PC-3 (cell line): ENCODE data around the gene TPM4. TPM values are rescaled to one million over a fixed set of nuclear protein-coding genes. Genes with fewer than 3 reads are reported as not detected.

ENCODE experiments used
- ATAC-seq: fragments of 200-7000 bp; cut with Tn5 transposase; 2 replicates; pipeline ENCODE4 v1.9.1; 2020; ENCODE audit warnings: mild to moderate bottlenecking, moderate library complexity
- BruUV-seq: library from RNA; stranded (reverse); fragments of 400-500 nt; replicated peaks from 2 replicates; lab custom pipeline; 2021; lab: Mats Ljungman, UMichigan
- CTCF ChIA-PET: fragments of 300-600 bp; sonication (Branson Sonifier 250); formaldehyde crosslinking; loops from one replicate; lab custom pipeline; 2022; ENCODE audit warnings: antibody characterized with exemption; lab: Charles Lee
- POLR2A ChIA-PET: fragments of 300-600 bp; sonication (Branson Sonifier 250); formaldehyde crosslinking; loops from one replicate; lab custom pipeline; 2022; ENCODE audit warnings: antibody characterized with exemption; ENCODE audit not compliant: unreplicated experiment; lab: Charles Lee
- DNase-seq: peaks from one replicate; pipeline ENCODE4 v3.0.0-alpha.2; 2015
- H2AFZ ChIP-seq: fragments of 300-600 bp; sonication (generic); 2 replicates; pipeline ENCODE4 v1.6.0; 2016; ENCODE audit warnings: antibody characterized with exemption, low read length
- H3F3A ChIP-seq: fragments of 300-600 bp; sonication (generic); one replicate; pipeline ENCODE4 v1.6.0; 2017; ENCODE audit warnings: antibody characterized with exemption, low read length, control low read depth, mild to moderate bottlenecking; ENCODE audit not compliant: unreplicated experiment
- H3K27ac ChIP-seq: fragments of 300-600 bp; sonication (generic); 2 replicates; pipeline ENCODE4 v1.5.1; 2016; ENCODE audit warnings: mild to moderate bottlenecking, low read length
- H3K27me3 ChIP-seq: fragments of 300-600 bp; sonication (generic); 2 replicates; pipeline ENCODE4 v1.6.1; 2016; ENCODE audit warnings: low read length, mixed read lengths
- H3K36me3 ChIP-seq: fragments of 300-600 bp; sonication (generic); 2 replicates; pipeline ENCODE4 v1.6.1; 2016; ENCODE audit warnings: low read depth, mixed run types, low read length, mixed read lengths
- H3K4me1 ChIP-seq: fragments of 300-600 bp; sonication (generic); 2 replicates; pipeline ENCODE4 v1.5.1; 2016; ENCODE audit warnings: low read length; ENCODE audit not compliant: insufficient read depth
- H3K4me2 ChIP-seq: fragments of 300-600 bp; sonication (generic); 2 replicates; pipeline ENCODE4 v1.6.0; 2016; ENCODE audit warnings: low read length
- H3K4me3 ChIP-seq: fragments of 300-600 bp; sonication (generic); 2 replicates; pipeline ENCODE4 v1.5.1; 2016; ENCODE audit warnings: mild to moderate bottlenecking, low read length, mixed read lengths
- H3K79me2 ChIP-seq: fragments of 300-600 bp; sonication (generic); 2 replicates; pipeline ENCODE4 v1.6.1; 2017; ENCODE audit warnings: low read length, mixed read lengths
- H3K9ac ChIP-seq: fragments of 300-600 bp; sonication (generic); 2 replicates; pipeline ENCODE4 v1.6.0; 2016; ENCODE audit warnings: mild to moderate bottlenecking, low read length
- H3K9me2 ChIP-seq: fragments of 300-600 bp; sonication (generic); replicated peaks from 2 replicates; pipeline ENCODE4 v1.6.1; 2016; ENCODE audit warnings: mixed run types, low read length, mixed read lengths
- H3K9me3 ChIP-seq: fragments of 300-600 bp; sonication (generic); 2 replicates; pipeline ENCODE4 v1.6.1; 2016; ENCODE audit warnings: low read length, mixed read lengths
- H4K20me1 ChIP-seq: fragments of 300-600 bp; sonication (generic); 2 replicates; pipeline ENCODE4 v1.6.1; 2016; ENCODE audit warnings: low read length, mixed read lengths
- EZH2 ChIP-seq: fragments of 300-600 bp; sonication (generic); IDR thresholded peaks from one replicate; pipeline ENCODE4 v1.6.1; 2017; ENCODE audit warnings: antibody characterized with exemption, mild to moderate bottlenecking, low read length; ENCODE audit not compliant: unreplicated experiment
- EZH2phosphoT487 ChIP-seq: fragments of 300-600 bp; sonication (generic); IDR thresholded peaks from 2 replicates; pipeline ENCODE4 v1.6.1; 2018; ENCODE audit warnings: mild to moderate bottlenecking, antibody characterized with exemption, low read length, borderline replicate concordance
- intact Hi-C: fragments of 100-400 bp; cut with micrococcal nuclease; formaldehyde crosslinking; loops from 2 replicates; pipeline ENCODE4 v1.9.0; 2023
- total RNA-seq: library from RNA; depleted of rRNA; stranded (reverse); fragments of >200 nt; gene quantifications from 2 replicates; pipeline ENCODE4 v1.2.3, GENCODE V29; 2014
- TF ChIP-seq, protein P1 (sequence below): fragments of 300-600 bp; sonication (generic); conservative IDR thresholded peaks from 2 replicates; pipeline ENCODE4 v1.5.1; 2017; ENCODE audit warnings: antibody characterized with exemption, low read depth, mild to moderate bottlenecking, low read length

Gene TPM4
- total RNA-seq, 1 experiment from 2014 or later, result 135 TPM

- Histone ChIP-seq H3K9ac (peak overlapping the region; percentile 71), H3K27ac (peak overlapping the region; percentile 98), H3K4me3 (peak overlapping the region; percentile 50), H3K36me3 (peaks cover 43% of the 10 kb centered on the region), H3K79me2 (peaks cover 87% of the 10 kb centered on the region), H3K27me3 (no peaks in the 10 kb centered on the region), H3K4me2 (peak overlapping the region; percentile 78), H4K20me1 (peaks cover 7% of the 10 kb centered on the region; the same call in 1 of the 2 replicates), H3K9me3 (no peaks in the 10 kb centered on the region), H3K9me2 (no peaks in the 10 kb centered on the region), H3K4me1 (peaks cover 34% of the 10 kb centered on the region), H2AFZ (no peak overlapping the region), H3F3A (peaks cover 4% of the 10 kb centered on the region)
- intact Hi-C loops, result no loop called here
- DNase-seq (no peak), ATAC-seq (no peak)
- no TSS peak for BruUV-seq
- POLR2A ChIA-PET, result interaction anchor here (1.3 kb wide), 2 partner anchors 8 to 114 kb away, joined by 6 to 9 read pairs; partner anchors contain the start of gene FAM32A
- no peak for TF ChIP-seq EZH2
- TF ChIP-seq EZH2phosphoT487, result no peak
- TF ChIP-seq, protein P1, sequence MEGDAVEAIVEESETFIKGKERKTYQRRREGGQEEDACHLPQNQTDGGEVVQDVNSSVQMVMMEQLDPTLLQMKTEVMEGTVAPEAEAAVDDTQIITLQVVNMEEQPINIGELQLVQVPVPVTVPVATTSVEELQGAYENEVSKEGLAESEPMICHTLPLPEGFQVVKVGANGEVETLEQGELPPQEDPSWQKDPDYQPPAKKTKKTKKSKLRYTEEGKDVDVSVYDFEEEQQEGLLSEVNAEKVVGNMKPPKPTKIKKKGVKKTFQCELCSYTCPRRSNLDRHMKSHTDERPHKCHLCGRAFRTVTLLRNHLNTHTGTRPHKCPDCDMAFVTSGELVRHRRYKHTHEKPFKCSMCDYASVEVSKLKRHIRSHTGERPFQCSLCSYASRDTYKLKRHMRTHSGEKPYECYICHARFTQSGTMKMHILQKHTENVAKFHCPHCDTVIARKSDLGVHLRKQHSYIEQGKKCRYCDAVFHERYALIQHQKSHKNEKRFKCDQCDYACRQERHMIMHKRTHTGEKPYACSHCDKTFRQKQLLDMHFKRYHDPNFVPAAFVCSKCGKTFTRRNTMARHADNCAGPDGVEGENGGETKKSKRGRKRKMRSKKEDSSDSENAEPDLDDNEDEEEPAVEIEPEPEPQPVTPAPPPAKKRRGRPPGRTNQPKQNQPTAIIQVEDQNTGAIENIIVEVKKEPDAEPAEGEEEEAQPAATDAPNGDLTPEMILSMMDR, result no peak
- CTCF ChIA-PET, result interaction anchor here (0.6 to 1.3 kb wide), 4 partner anchors 8 to 1037 kb away, joined by 3 to 17 read pairs (median 8); no protein-coding TSS in a partner anchor
Measured at GRCh38 chr19:16071072-16071691, 5.1 kb upstream of the TPM4 start.

GRCh38 chr19:16073481-16073880 is 2.8 kb upstream of the TPM4 start:
- Histone ChIP-seq H3K9me3 (no peaks in the 10 kb centered on the region), H3K27ac (no peak overlapping the region), H3K4me2 (no peak overlapping the region), H3K4me3 (no peak overlapping the region), H3K4me1 (peaks cover 41% of the 10 kb centered on the region), H4K20me1 (peaks cover 5% of the 10 kb centered on the region; the same call in 1 of the 2 replicates), H3K9me2 (no peaks in the 10 kb centered on the region), H2AFZ (no peak overlapping the region), H3K79me2 (peaks cover 69% of the 10 kb centered on the region), H3K9ac (no peak overlapping the region), H3K27me3 (no peaks in the 10 kb centered on the region), H3K36me3 (peaks cover 46% of the 10 kb centered on the region), H3F3A (peaks cover 7% of the 10 kb centered on the region)
- ATAC-seq, result no peak
- no peak for DNase-seq
- ChIA-PET CTCF (no interaction called here), POLR2A (no interaction called here)
- intact Hi-C loops, result no loop called here
- TF ChIP-seq EZH2phosphoT487 (no peak), EZH2 (no peak)
- TF ChIP-seq, protein P1, result no peak
- BruUV-seq, result no TSS peak

- Histone ChIP-seq H3K9ac (no peak overlapping the region), H3K4me3 (no peak overlapping the region), H3K9me3 (no peaks in the 10 kb centered on the region), H4K20me1 (no peaks in the 10 kb centered on the region), H3K27me3 (no peaks in the 10 kb centered on the region), H3K36me3 (peaks cover 44% of the 10 kb centered on the region), H2AFZ (no peak overlapping the region), H3K4me2 (no peak overlapping the region), H3K9me2 (no peaks in the 10 kb centered on the region), H3K4me1 (peaks cover 44% of the 10 kb centered on the region), H3F3A (peaks cover 9% of the 10 kb centered on the region), H3K27ac (no peak overlapping the region), H3K79me2 (peaks cover 64% of the 10 kb centered on the region)
- no TSS peak for BruUV-seq
- DNase-seq (no peak), ATAC-seq (no peak)
- TF ChIP-seq, protein P1, result no peak
- TF ChIP-seq EZH2 (no peak), EZH2phosphoT487 (no peak)
- intact Hi-C loops, result no loop called here
- ChIA-PET CTCF (no interaction called here), POLR2A (no interaction called here)
Measured at GRCh38 chr19:16073988-16074387, 2.3 kb upstream of the TPM4 start.
